KMS-11 (cell line): ENCODE measurements around the gene PLSCR3.

Experiments
- H2AFZ ChIP-seq: fragments of 200-600 bp; sonication (generic); 2 replicates; pipeline ENCODE4 v1.6.1; 2016; ENCODE audit warnings: antibody characterized with exemption, mixed run types, low read depth
- H3K27ac ChIP-seq: fragments of 200-600 bp; sonication (generic); 2 replicates; pipeline ENCODE4 v1.6.1; 2016; ENCODE audit warnings: mild to moderate bottlenecking, mixed run types
- H3K27me3 ChIP-seq: fragments of 200-600 bp; sonication (generic); 2 replicates; pipeline ENCODE4 v1.6.1; 2017; ENCODE audit warnings: mild to moderate bottlenecking, low read depth, mixed run types, moderate library complexity; ENCODE audit not compliant: insufficient read depth
- H3K36me3 ChIP-seq: fragments of 200-600 bp; sonication (generic); 2 replicates; pipeline ENCODE4 v1.6.1; 2017; ENCODE audit warnings: mild to moderate bottlenecking, mixed run types; ENCODE audit not compliant: insufficient read depth
- H3K4me1 ChIP-seq: fragments of 200-600 bp; sonication (generic); 2 replicates; pipeline ENCODE4 v1.6.1; 2016; ENCODE audit warnings: mild to moderate bottlenecking, low read depth, mixed run types; ENCODE audit not compliant: poor library complexity, severe bottlenecking
- H3K4me2 ChIP-seq: fragments of 200-600 bp; sonication (generic); 2 replicates; pipeline ENCODE4 v1.7.0; 2016; ENCODE audit warnings: mild to moderate bottlenecking, mixed run types
- H3K4me3 ChIP-seq: fragments of 200-600 bp; sonication (generic); IDR thresholded peaks from 2 replicates; pipeline ENCODE4 v1.6.1; 2017; ENCODE audit warnings: low read depth, low read length, mixed read lengths; ENCODE audit not compliant: insufficient read depth
- H3K79me2 ChIP-seq: fragments of 200-600 bp; sonication (generic); 2 replicates; pipeline ENCODE4 v1.6.1; 2016; ENCODE audit warnings: low read depth, mixed run types; ENCODE audit not compliant: insufficient read depth
- H3K9ac ChIP-seq: fragments of 200-600 bp; sonication (generic); 2 replicates; pipeline ENCODE4 v1.6.1; 2016; ENCODE audit warnings: mild to moderate bottlenecking, mixed run types
- H4K20me1 ChIP-seq: fragments of 200-600 bp; sonication (generic); 2 replicates; pipeline ENCODE4 v1.6.1; 2016; ENCODE audit warnings: mild to moderate bottlenecking, mixed run types; ENCODE audit not compliant: insufficient read depth
- TF ChIP-seq, protein P1 (sequence below): fragments of 200-600 bp; sonication (generic); conservative IDR thresholded peaks from 2 replicates; pipeline ENCODE4 v1.6.1; 2017; ENCODE audit warnings: low read depth, mild to moderate bottlenecking, antibody characterized with exemption, low read length, moderate library complexity, mixed read lengths

Gene PLSCR3

DNA sequence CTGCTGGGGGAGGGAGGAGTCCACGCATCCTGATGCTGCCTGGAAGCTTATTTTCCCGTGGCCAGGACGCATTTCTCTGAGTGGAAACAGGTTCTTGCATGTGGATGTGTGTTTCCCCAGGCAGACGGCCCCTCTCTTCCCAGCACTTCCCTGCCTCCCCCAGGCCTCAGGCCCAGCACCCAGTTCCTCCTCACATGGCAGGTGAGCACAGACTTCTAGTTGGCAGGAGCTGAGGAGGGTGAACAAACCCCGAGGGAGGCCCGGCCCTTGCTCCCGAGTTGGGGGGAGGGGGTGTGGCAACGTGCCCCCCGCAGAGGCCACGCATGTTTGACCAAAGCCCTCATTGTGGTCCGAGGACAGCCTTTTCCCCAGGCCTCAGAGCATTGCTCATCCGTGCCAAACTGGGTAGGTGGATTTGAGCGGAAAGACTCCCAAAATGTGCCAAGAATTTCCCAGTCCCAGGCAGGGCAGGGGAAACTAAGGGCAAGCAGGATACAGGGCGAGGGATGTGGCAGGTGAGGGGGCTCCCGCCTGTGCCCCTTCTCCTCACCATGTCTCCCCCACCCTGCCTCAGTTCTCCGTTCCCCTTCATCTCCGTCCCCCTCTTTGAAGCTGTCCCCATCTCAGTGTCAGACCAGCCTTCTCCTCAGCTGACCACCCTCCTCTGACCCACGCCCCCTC, 24.3 kb upstream of the PLSCR3 start:
- H4K20me1 ChIP-seq: no peaks in the 10 kb centered on the region
- H3K27me3 ChIP-seq: no peaks in the 10 kb centered on the region
- no peaks in the 10 kb centered on the region for H3K79me2 ChIP-seq
- no peaks in the 10 kb centered on the region for H3K4me1 ChIP-seq
- H3K9ac ChIP-seq: no peak overlapping the region
- TF ChIP-seq, protein P1, sequence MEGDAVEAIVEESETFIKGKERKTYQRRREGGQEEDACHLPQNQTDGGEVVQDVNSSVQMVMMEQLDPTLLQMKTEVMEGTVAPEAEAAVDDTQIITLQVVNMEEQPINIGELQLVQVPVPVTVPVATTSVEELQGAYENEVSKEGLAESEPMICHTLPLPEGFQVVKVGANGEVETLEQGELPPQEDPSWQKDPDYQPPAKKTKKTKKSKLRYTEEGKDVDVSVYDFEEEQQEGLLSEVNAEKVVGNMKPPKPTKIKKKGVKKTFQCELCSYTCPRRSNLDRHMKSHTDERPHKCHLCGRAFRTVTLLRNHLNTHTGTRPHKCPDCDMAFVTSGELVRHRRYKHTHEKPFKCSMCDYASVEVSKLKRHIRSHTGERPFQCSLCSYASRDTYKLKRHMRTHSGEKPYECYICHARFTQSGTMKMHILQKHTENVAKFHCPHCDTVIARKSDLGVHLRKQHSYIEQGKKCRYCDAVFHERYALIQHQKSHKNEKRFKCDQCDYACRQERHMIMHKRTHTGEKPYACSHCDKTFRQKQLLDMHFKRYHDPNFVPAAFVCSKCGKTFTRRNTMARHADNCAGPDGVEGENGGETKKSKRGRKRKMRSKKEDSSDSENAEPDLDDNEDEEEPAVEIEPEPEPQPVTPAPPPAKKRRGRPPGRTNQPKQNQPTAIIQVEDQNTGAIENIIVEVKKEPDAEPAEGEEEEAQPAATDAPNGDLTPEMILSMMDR: no peak
- H3K36me3 ChIP-seq: no peaks in the 10 kb centered on the region
- H3K27ac ChIP-seq: no peak overlapping the region
- H3K4me2 ChIP-seq: no peak overlapping the region
- H3K4me3 ChIP-seq: no peak overlapping the region
- H2AFZ ChIP-seq: no peak overlapping the region

DNA sequence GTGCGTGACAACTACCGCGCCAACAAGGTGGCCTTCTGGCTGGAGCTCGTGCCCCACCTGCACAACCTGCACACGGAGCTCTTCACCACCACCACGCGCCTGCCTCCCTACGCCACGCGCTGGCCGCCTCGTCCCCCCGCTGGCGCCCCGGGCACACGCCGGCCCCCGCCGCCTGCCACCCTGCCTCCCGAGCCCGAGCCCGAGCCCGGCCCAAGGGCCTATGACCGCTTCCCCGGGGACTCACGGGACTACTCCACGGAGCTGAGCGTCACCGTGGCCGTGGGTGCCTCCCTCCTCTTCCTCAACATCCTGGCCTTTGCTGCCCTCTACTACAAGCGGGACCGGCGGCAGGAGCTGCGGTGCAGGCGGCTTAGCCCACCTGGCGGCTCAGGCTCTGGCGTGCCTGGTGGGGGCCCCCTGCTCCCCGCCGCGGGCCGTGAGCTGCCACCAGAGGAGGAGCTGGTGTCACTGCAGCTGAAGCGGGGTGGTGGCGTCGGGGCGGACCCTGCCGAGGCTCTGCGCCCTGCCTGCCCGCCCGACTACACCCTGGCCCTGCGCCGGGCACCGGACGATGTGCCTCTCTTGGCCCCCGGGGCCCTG, 22.8 kb upstream of the PLSCR3 start:
- Histone ChIP-seq H3K4me3 (no peak overlapping the region), H3K79me2 (no peaks in the 10 kb centered on the region)

DNA sequence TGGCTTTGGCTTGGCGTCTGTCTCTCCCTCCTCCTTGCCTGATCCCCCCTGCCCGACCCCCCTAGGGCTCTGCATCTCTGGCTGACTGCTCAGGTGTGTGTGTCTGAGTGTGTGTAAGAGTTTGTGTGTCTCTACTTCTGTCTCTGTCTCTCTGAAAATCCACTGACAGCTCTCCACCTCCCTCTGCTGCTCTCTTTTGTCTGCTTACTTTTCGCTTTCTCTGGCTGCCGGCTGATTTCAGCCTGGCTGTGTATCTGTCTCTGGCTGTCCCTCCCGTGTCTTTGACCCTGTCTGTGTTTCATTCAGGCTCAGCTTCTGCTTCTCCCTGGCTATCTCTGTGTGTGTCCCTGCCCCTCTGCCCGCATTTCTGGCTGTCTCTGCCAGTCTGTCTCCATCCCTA, 22.0 kb upstream of the PLSCR3 start:
- Histone ChIP-seq H3K79me2 (no peaks in the 10 kb centered on the region), H3K27me3 (no peaks in the 10 kb centered on the region), H3K36me3 (no peaks in the 10 kb centered on the region), H3K27ac (no peak overlapping the region), H3K9ac (no peak overlapping the region), H3K4me2 (no peak overlapping the region), H4K20me1 (no peaks in the 10 kb centered on the region), H3K4me1 (no peaks in the 10 kb centered on the region), H2AFZ (no peak overlapping the region), H3K4me3 (no peak overlapping the region)
- TF ChIP-seq, protein P1: no peak

More for the DNA sequence above, 22.8 kb upstream of the PLSCR3 start:
- Histone ChIP-seq H3K9ac (no peak overlapping the region), H2AFZ (no peak overlapping the region), H4K20me1 (no peaks in the 10 kb centered on the region), H3K36me3 (no peaks in the 10 kb centered on the region), H3K4me2 (no peak overlapping the region), H3K27ac (no peak overlapping the region), H3K4me1 (no peaks in the 10 kb centered on the region), H3K27me3 (no peaks in the 10 kb centered on the region)
- TF ChIP-seq, protein P1: no peak

DNA sequence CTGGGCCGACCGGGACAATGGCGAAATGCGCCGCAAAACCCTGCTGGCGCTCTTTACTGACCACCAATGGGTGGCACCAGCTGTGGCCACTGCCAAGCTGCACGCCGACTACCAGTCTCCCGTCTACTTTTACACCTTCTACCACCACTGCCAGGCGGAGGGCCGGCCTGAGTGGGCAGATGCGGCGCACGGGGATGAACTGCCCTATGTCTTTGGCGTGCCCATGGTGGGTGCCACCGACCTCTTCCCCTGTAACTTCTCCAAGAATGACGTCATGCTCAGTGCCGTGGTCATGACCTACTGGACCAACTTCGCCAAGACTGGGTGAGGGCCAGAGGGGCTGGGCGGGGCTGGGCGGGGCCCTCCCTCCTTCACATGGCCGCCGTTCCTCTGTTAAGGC, 21.5 kb upstream of the PLSCR3 start:
- no peaks in the 10 kb centered on the region for H3K4me1 ChIP-seq
- H4K20me1 ChIP-seq: no peaks in the 10 kb centered on the region
- no peak overlapping the region for H3K4me2 ChIP-seq
- H3K79me2 ChIP-seq: no peaks in the 10 kb centered on the region
- no peak overlapping the region for H3K27ac ChIP-seq
- H3K27me3 ChIP-seq: no peaks in the 10 kb centered on the region
- H2AFZ ChIP-seq: no peak overlapping the region
- TF ChIP-seq, protein P1: no peak
- no peaks in the 10 kb centered on the region for H3K36me3 ChIP-seq
- H3K4me3 ChIP-seq: no peak overlapping the region
- no peak overlapping the region for H3K9ac ChIP-seq
